Measurements from ENCODE around the gene BABAM2.

BABAM2 gene

DNA sequence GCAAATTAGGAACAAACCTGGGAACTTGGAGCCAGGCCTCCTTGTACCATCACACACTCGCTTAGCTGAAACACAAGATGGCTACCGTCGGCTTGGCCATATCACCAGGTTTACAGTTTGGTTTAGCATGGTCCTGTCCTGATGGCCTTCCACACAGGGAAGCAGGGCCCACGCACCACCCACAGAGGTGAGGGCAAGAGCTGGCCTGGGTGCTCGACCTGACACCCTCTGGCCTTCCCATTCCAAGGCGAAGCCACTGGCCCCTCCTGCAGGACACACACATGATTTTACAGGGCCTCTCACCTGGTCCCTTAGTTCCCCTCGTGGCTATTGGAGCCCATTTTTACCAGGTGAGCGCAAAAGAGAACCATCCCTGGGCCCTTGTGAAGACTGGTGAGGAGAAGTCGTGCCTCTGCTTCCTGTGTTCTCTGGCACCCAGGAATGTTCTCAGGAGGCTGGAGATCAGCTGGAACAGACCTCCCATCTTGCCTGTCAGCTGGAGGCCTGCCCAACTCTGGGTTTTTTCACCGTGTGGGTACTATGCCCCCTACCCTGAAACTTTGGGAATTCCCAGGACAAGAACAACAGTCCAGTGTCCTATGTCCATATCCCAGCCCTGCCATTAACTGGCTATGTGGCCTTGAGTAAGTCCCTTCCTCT, 449.1 kb downstream of the BABAM2 start:
- no peak for DNase-seq

DNA sequence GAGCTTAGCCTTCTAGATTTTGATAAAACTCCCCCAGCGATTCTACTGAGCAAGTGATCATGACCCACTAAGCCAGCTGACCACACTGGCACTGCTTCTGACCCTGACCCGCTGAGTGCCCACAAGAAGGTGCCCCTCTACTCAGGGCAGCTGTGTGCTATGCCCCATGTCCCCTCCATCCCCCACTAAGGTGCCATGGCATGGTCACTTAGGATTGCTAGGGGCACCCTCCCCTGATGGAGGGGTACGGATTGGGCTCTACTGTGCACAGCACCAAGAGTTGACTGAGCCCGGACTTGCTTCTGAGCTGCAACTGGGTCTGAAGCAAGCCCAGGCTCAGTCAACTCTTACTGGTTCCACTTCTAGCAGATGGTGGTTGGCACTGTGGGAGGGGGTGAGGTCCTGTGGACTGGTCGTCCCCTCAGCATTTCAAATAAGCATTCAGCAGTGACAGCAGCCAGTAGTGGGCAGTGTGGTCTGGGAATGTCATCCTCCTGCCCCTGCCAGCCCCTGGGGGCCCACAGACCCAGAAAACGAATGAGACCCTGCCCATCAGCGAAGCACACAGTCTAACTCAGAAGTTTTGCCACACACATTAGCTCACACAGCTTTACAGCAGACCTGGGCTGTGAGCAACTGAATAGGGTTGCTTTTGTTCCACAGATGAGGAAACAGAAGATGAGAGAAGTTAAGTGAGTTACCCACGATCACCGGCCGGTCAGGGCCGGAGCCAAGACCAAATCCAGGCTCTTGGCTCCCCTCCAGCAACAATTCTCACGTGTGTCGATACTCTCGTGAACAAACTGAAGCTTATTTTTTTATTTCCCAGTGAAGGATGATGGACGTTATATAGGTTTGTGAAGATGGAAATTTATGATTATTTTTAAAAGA, 450.0 kb downstream of the BABAM2 start:
- no peak for DNase-seq

DNA sequence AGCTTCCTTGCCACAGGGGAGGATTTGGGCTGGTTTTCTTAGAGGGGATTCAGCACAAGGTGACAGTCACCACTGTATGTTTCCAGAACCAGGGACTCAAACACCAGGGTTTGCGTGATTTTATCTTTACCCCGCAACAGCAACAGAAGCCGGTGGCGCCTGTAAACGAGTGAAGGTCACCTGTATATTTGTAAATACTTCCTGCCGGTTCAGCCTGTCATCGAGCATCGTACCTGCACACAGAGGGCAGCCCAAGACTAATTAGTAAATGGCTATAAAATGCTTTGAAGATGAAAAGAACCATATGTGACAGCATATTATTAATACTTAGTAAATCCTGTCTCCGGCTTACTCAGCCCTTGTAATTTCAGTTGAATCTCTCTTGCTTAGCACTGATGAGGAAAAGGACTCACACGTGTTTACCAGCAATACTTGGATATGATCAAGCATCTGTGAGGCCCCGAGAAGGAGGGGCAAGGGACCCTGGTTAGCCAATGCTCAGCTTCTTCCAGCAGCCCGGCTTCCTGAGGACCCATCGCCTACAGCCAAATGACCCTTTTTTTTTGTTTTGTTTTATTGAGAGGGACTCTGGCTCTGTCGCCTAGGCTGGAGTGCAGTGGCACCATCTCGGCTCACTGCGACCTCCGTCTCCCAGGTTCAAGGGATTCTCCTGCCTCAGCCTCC, 450.8 kb downstream of the BABAM2 start:
- DNase-seq, result no peak

DNA sequence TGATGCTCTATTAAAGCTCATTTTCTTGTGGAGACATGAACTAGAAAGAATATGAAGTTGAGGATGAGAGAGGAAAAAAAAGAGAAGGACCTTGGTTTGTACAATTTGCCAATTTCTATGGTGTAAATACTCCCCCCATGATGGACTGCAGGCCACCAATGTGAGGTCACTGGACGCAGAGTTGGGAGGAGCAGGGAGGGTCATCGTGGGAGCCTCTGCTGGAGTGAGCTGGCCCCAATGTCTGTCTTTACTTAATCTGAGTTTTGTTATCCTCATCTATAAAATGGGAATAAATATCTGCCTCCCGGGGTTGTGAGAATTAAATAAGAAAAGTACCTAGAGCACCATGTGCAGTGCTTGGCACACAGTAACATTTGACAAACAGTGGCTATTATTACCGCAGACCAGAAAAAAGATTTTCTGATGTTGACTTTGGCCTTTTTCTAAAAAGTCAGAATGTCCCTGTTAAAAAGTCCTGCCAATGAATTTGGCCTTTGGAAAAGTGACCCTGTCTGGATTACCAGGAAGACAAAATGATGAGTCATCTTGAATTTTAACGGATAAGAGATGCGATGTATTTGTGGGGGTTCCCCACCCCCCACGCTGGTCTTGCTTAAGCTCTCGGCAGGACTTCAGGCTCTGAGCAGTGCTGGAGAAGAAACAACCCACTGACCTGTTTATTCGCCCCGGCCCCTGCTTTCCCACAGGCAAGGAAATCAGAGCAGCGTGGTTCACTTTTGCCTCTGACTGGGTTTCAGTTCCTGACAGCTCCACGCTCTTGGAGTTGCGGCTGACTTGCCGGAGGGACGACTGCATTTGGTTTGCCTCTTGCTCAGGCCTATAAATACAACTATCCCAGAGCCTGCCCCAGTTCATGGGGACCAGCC, 451.8 kb downstream of the BABAM2 start:
- no peak for DNase-seq

DNA sequence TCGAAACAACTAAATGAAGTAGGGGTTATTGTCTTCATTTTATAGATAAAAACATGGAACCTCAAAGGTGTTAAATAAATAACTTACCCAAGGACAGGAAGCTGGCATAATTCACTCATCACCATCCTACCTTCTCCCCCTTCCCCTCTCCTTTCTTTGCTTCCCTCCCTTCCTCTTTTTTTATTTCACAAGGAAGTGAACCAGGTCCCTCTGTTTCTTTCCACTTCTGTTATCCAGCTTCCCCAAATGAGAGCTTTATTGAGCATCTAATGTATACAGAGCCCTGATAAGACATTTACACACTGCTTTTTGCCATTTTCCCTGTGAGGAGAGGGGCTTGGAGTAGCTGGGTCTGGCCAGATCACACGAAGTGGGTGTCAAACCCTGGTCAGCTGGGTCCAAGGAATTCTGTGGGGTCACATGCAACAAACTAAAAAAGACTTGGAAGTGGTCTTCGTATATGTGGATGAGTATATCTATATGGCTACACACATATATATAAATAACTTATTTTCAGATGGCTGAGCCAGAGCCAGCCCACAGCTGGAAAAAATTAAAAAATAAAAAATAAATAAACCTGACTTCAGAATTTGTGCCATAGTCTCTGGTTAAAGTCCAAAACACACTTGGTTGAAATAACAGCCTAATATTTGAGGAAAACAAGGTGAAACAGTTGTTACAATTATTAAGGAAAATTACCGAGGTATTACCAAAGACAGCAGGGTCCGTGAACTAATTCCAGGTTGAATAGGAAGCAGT, 452.8 kb downstream of the BABAM2 start:
- no peak for DNase-seq

DNA sequence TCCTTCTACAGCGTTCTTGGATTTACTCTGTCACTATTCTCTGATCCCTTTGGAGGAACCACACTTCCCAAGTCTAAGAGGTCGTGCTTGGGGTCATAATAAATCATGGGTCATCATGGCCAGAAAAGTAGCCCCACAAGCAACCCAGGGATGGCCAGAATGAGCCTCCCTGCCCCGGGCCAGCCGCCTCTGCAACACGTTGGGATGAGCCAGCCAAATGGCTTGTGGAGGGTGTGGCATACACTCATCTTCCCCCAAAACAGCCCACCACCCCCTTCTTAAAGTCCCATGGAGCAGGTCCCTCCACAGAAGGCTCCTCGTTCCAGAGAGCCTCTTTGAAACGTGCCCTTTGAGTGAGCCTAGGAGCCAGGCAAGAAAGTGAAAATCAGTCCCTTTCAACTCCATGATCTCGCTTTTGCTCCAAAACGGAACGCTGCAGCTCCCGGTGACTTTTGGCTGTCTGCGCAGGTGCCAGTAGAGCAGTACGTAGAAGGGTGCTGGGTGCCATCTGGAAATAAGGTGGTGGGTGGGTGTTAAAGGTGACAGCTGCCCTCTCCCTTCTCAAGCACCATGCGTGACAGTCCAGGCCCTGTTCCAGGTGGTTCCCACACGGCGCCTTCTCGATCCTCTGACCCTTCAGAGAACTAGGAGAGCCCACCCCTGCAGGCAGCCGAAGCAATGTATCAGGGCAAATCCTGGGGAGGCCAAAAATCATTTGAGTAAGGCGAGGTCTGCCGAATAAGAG, 453.6 kb downstream of the BABAM2 start:
- DNase-seq, result no peak

DNA sequence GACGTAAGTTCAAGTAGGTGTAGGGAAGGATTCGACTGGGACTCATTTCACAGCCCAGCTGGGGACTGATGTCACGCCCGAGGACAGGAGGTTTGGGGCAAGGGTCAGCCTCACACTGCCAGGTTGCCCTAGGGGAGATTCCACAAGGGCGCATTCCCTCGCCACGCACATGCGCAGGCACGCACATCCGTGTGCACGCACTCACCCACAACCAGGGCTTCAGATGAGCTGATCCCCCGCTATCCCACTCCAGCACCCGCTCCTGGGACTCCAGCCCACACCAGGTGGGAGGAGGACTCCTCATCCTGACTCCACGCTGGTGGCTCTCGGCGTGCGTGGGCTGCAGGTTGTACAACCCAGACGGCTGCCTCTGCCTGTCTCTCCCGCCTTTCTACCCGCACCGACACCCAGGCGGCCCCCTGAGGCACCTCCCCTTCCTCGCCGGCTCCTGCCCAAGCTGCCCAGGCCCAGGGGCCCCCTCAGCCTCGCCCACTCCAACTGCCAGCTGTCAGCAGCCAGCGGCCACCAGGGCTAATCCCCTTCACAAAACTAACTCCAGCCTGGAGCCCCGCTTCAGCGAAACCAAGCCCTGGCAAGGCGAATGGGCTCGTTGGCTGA, 454.3 kb downstream of the BABAM2 start:
- DNase-seq, result no peak

DNA sequence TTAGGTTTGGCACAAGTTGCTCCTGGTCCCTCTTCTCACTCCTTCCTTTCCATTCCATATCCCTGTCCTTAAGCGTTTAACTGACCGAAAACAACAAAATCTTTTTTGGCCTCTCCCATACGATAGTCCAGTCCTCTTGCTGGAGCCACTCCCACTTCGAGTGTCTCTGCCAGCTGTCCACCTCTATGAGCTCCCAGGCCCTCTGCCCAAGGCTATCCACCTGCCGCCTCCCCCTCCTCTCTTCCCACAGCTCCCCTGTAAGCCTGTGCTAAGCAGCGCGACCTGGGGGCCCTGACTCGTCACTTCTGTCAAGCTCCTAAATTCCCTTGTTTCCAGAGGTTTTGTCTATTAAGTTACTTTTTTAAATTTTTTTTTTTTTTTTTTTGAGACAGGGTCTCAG, 455.1 kb downstream of the BABAM2 start:
- no peak for DNase-seq

DNA sequence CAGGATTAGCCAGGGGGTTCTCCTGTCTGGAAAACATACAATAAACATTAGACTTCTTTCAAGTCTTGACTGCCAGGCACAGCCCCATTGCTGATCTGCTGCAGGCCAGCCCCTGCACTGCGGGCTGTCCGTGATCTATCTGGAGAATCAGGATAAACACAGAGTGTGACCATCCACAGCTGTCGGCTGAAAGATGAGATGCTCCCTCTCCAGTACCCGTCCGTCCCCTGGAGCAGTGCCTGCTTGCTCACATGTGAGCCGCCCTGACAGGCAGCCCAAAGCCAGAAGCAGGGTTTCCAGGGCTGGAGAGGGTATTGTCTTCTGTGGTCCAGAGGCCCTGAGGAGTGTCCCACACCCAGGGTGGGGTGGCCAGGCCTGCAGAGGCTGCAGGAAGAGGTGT, 456.1 kb downstream of the BABAM2 start:
- DNase-seq, result no peak

DNA sequence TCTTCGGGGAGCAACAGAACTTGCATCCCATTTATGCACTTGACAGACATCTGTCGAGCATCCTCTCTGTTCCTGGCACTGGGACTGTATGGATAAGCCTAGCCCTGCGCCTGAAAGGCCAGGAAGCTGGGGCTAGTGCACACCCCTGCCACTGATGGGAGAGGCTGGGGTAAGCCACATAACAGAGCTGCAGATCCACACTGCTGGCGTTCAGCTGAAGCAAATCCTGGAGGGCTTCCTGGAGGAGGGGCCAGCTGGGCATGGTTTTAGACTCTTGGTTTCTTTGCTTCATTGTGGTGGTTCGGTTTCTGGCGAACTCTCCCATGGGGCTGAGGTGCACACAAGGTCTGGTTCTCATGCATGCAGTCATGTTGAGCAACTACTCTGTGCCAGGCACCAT, 456.7 kb downstream of the BABAM2 start:
- no peak for DNase-seq

DNA sequence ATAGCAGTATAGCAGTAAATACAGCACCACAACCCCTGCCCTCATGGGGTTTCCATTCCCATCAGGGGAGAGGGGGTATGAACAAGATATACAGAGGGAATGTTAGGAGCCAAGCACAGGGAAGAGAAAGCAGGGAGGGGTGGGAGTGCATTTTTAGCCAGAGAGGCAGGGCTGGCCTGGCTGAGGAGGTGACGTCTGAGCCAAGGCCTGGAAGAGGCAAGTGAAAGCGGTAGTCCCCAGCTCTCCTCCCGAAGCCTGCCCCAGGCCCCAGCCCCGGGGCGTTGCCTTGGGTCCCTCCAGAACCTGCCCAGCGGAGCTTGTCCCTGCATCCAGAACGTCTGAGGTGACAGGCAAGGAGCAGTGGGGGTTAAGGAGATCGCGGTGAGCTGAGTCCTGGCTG, 457.1 kb downstream of the BABAM2 start:
- DNase-seq, result no peak

DNA sequence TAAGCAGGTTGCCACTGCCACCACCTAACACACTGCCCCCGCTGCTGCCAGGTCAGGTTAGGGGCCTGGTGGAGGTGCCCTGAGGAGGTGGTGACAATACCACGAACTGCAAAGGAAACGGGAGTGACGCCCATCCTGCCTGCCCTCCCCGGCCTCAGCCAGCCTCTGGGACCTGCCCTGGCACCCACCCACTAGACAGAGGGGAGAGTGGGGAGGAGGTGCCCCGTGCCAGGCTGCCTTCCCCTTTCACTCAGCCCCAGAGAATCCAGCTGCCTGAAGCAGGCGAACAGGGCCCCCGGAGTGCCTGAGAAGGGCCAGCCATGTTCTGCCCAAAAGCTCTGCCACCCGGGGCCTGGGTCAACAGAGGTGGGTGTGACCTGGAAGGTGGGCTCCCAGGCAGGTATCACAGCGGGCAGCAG, 457.6 kb downstream of the BABAM2 start:
- peak; percentile 22 for DNase-seq

DNA sequence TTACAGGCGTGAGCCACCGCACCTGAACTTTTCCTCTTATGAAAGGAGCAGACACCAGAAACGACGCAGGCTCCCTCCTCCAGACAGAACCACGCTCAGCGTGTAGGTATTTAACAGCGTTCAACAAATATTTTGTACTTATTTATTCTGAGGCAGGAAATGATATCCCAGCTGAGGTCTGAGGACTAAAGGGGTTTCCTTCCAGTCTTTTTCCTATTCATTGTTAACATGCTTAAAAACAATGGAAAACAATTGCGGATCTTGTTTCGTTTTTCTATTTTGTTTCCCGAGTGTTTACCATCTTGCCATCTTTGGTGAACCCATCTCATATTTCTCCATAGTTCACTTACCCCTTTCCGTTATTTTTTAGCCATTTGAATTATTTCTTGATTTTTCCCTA, 458.4 kb downstream of the BABAM2 start:
- no peak for DNase-seq

DNA sequence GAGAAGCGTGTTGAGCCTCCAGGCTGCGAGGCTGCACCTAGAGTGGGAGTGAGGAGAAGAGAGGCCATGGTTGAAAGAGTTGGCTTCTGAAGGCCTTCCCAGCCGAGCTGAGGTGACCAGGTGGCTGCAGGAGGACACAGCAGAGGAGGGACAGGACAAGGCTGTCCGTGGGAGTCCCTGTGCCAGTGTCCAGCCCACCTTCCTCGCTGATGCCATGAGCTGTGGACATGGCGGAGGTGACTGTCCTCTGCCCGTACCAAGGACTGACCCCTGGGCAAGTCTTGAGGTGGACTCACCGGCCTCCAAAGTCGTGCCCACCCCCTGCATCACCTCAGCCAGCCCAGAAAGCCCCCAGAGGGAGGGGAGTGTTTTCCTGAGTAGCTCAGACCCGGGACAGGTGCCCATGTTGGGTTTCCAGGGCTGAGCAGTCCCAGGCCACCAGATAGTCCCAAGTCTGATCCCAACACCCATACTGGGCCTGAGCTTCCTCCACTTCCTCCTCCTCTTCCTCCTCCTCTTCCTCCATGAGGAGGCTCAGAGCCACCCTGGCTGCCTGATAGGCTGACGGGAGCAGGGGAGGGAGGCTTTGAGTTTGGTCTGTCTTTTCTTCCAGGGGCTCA, 459.1 kb downstream of the BABAM2 start:
- DNase-seq, result no peak

DNA sequence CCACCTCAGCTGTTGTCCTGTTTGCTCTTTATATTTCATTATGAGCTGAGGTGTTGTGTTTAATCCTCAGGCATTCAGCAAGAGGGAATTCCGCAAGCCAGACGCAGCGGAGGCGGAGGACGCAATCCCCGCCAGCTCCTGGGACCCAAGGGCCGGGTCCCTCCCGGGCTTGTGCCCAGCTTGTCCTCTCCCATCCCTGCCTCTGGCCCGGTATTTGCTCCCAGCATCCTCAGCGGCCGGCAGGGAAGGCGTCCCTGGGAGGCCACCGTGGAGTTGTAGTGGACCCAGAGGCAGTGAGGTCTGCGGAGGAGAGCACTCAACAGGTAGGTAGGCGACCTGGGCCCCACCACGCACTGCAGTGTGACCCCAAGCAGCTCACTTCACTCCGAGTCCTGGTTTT, 459.7 kb downstream of the BABAM2 start:
- DNase-seq, result no peak

DNA sequence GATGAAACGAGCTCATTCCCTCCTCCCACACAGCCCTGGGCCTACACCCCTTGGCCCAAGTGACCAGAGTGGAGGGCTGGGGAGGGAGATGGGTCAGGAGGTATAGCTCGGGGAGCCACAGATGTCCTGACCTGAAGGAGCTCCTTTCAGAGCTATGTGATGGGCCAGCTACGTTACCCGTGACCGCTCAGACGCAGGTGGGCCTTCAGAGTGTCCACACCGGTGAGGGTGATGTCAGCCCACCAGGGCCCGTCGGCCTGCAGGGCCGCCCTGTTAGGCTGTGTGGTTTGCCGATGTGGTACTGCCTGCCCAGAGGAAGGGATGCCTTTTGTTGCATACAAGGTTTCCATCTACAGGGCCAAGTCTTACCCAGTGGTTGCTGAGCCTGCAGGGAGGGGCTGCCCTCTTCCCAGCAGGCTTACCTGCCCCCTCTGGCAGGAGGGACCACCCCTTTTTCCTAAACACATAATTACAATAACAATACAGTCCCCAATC, 460.3 kb downstream of the BABAM2 start:
- DNase-seq, result no peak

DNA sequence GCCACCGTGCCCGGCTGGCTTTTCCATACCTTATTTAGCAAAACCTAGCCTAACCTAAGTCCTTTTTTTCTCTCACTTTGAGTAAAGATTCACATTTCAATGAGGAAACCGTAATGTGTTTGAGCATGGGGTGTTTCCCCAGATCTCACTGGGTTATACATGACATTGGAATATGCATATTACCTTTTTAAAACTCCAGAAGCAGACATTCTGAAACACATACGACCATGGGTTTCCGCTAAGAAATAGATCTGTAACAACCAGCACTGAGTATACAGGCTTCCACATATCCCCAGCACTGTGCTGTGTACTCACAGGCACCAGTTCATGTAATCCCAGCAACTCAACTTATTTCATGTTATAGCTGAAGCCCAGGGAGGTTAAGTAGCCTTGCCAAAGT, 461.1 kb downstream of the BABAM2 start:
- no peak for DNase-seq

DNA sequence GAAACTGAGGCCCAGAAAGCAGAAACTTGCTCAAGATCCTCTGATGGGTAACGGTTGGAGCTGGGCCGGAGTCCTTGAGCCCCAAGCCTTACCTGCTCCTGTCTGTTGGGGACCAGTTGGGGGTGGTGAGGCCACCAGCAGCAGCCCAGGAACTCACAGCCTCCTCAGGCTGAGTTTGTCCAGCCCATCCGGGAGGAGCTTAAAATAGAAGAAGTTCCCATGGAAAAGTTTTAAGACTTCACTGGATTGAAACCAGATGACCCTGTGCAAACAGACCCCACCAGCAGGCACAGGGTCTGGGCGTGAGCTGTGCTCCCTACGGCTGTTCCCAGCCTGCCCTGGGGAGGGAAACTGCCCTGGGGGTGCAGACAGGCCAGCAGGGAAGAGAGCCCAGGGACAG, 461.6 kb downstream of the BABAM2 start:
- DNase-seq, result no peak

DNA sequence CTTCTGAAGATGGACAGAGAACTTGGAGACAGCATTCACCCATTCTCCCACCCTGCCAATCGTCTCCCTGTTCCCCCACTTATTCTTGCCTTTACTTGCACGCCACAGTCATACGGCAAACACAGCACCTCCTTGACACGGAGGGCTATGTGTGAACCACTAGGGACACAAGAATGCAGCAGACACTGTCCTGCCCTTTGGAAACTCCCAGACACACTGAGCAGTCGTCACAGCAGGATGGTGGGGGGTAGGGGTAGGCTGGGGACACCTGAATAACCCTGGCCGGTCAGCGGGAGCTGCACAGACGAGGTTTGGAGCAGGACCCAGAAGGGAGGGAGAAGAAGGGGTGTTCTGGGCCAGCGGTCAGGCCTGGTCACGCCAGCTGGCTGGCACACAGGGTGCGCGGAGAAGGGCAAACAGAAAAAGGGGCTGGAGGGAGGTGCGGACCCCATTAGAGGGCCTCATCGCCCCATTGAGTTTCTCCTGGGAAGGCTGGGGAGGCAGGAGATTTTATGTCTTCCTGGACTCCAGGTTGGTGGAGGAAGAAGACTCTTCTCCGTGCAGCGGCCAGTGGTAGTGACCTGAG, 462.2 kb downstream of the BABAM2 start:
- no peak for DNase-seq
